Stomach (tissue), 9 donors: ENCODE measurements around the gene TESPA1. TPM values are rescaled to one million over a fixed set of nuclear protein-coding genes. Genes with fewer than 3 reads are reported as not detected.

ENCODE experiments used
- DNase-seq, 2 donors: peaks; one replicate each; pipeline versions ENCODE4 v3.0.0 to v3.0.0-alpha.2; 2013 to 2019
- H3K27ac ChIP-seq, 5 donors: fragments of 200-600 bp in 4 of 5; sonication (generic) in 4 of 5; one replicate each; pipeline ENCODE4 v1.5.1; 2013 to 2019; ENCODE audit warnings: mild to moderate bottlenecking in 1 of 5, moderate library complexity in 1 of 5
- H3K27me3 ChIP-seq, 3 donors: fragments of 200-600 bp; sonication (generic); one replicate each; pipeline ENCODE4 v1.5.1; 2017 to 2019; ENCODE audit warnings: mixed run types in 1 of 3
- H3K36me3 ChIP-seq, 4 donors: fragments of 200-600 bp; sonication (generic); 1 replicate in 3 of 4; 2 replicates in 1 of 4; pipeline ENCODE4 v1.5.1; 2016 to 2019
- H3K4me1 ChIP-seq, 4 donors: fragments of 200-600 bp; sonication (generic); one replicate each; pipeline ENCODE4 v1.5.1; 2016 to 2019
- H3K4me3 ChIP-seq, 4 donors: fragments of 200-600 bp; sonication (generic) in 3 of 4; one replicate each; pipeline ENCODE4 v1.5.1; 2016 to 2019; ENCODE audit warnings: mild to moderate bottlenecking in 1 of 4
- H3K9me3 ChIP-seq, 4 donors: fragments of 200-600 bp; sonication (generic); one replicate each; pipeline ENCODE4 v1.5.1; 2016 to 2019
- EP300 ChIP-seq: sonication (generic); formaldehyde crosslinking; IDR thresholded peaks from one replicate; pipeline ENCODE4 v1.6.1; 2017; ENCODE audit warnings: antibody characterized with exemption
- POLR2A ChIP-seq, 4 donors: fragments of 450-650 bp; IDR thresholded peaks; one replicate each; pipeline ENCODE4 v1.6.1; 2016; ENCODE audit warnings: antibody characterized with exemption in 4 of 4, control low read depth in 2 of 4, mild to moderate bottlenecking in 1 of 4, moderate library complexity in 1 of 4
- POLR2AphosphoS5 ChIP-seq, 3 donors: sonication (generic); formaldehyde crosslinking; IDR thresholded peaks; one replicate each; pipeline ENCODE4 v1.6.1; 2016; ENCODE audit warnings: antibody characterized with exemption in 3 of 3
- WGBS, 5 donors: extraction: QIAGEN DNeasy Blood & Tissue Kit in 3 of 5; methylation state at CpG; one replicate each; pipeline versions ENCODE4 v1.1.5 to v1.1.7; 2013 to 2018; 5-methylcytosine and 5-hydroxymethylcytosine counted together
- intact Hi-C: fragments of 100-400 bp; cut with DNase I; formaldehyde crosslinking; loops from one replicate; pipeline ENCODE4 v1.15.1; 2023; ENCODE audit warnings: low total_unique reads
- polyA plus RNA-seq, 3 donors: library from polyadenylated mRNA; stranded (reverse); fragments of 200-250 nt; gene quantifications; one replicate each; pipeline ENCODE4 v1.2.3, GENCODE V29; 2013
- total RNA-seq, 5 donors: library from RNA; depleted of rRNA; stranded (reverse); fragments of >200 nt; gene quantifications; one replicate each; pipeline versions ENCODE4 v1.1.0 to v1.2.3, GENCODE V29; 2014 to 2016
- TF ChIP-seq, protein P1 (sequence below), 7 experiments: fragments of 450-650 bp in 4 of 7; fragments of 200-600 bp in 3 of 7; sonication (generic) in 3 of 7; IDR thresholded peaks; one replicate each; pipeline ENCODE4 v1.5.1; 2016 to 2019; ENCODE audit warnings: antibody characterized with exemption in 7 of 7, control low read depth in 2 of 7, mild to moderate bottlenecking in 1 of 7
- donor health status: healthy with polysubstance abuse.
- donor health status: Bipolar disorder and iron deficiency.
- donor health status: healthy.

Gene TESPA1
- total and polyA plus RNA-seq, 8 donors = 0.81 to 2.6 (median 1.2) TPM; not detected in 4

DNA sequence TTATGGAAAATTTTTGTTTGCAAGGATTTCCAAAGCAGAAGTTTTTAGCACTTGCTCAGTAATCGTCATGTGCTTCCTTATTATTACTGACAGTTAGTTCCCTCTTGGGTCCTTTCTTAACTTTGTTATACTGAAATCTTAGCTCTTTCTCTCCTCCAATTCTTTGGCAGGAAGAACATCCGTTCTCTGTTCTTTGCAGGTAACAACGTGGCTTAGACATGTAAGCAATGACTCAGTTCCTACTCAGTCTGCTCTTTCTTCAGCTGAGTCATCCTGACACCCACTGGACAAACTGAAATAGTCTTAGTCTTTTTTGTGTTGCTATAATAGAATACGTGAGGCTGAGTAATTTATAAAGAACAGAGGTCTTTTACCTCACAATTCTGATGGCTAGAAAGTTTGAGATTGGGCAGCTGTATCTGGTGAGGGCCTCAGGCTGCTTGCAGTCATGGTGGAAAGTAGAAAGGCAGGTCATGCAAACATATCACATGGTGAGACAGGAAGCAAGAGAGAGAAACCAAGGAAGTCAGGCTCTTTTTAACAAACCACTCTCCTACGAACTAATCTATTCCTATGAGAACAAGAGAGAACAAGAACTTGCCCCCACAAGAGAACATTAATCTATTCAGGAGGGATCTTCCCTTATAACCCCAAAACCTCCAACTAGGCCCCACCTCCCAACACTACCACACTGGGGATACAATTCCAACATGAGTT lies 49.2 kb downstream of the TESPA1 start:
- H3K4me1 ChIP-seq = peaks cover 10 to 31% (median 13%) of the 10 kb centered on the region in 4 donors
- peak in 1 of 2 donors; percentile 56 for DNase-seq
- H3K27me3 ChIP-seq = no peaks in the 10 kb centered on the region
- no peaks in the 10 kb centered on the region for H3K36me3 ChIP-seq
- intact Hi-C loops = no loop called here
- TF ChIP-seq, protein P1, sequence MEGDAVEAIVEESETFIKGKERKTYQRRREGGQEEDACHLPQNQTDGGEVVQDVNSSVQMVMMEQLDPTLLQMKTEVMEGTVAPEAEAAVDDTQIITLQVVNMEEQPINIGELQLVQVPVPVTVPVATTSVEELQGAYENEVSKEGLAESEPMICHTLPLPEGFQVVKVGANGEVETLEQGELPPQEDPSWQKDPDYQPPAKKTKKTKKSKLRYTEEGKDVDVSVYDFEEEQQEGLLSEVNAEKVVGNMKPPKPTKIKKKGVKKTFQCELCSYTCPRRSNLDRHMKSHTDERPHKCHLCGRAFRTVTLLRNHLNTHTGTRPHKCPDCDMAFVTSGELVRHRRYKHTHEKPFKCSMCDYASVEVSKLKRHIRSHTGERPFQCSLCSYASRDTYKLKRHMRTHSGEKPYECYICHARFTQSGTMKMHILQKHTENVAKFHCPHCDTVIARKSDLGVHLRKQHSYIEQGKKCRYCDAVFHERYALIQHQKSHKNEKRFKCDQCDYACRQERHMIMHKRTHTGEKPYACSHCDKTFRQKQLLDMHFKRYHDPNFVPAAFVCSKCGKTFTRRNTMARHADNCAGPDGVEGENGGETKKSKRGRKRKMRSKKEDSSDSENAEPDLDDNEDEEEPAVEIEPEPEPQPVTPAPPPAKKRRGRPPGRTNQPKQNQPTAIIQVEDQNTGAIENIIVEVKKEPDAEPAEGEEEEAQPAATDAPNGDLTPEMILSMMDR (IDR thresholded peaks at IDR 0.05) = no peak
- TF ChIP-seq POLR2AphosphoS5 (IDR thresholded peaks at IDR 0.05) (peak in 1 of 3 donors; percentile 51), EP300 (no peak), POLR2A (IDR thresholded peaks at IDR 0.05) (no peak)
- peaks cover under 1 to 9% (median 4%) of the 10 kb centered on the region in 4 donors for H3K9me3 ChIP-seq
- H3K4me3 ChIP-seq = no peak overlapping the region
- WGBS, 5 donors = 36 to 53% (median 45%) methylated on average over 5 of the region's 5 CpGs
- peak overlapping the region in 3 of 5 donors; percentile 22 to 71 (median 51) for H3K27ac ChIP-seq

DNA sequence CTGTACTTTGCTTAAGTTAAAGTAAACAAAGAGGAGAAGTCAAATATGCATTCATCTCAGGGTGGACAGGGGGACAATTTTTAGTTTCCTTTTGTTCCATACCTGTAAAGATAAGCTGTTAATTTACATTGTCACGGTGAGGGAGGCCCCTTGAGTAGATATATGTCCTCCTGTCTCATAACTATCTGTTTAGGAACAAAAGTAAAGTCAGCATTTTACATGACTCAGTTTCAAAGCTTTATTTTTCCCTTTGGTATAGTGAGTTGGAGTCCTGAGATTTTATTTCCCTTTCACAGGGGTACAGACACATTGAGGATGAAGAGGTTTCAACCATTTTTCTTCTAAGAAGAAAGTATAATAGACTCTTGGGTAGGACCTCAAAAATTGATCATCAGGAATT lies 50.1 kb downstream of the TESPA1 start:
- DNase-seq = no peak
- TF ChIP-seq EP300 (no peak), POLR2A (IDR thresholded peaks at IDR 0.05) (no peak), POLR2AphosphoS5 (IDR thresholded peaks at IDR 0.05) (no peak)
- TF ChIP-seq, protein P1 (IDR thresholded peaks at IDR 0.05) = no peak
- H3K36me3 ChIP-seq = no peaks in the 10 kb centered on the region
- intact Hi-C loops = no loop called here
- WGBS, 5 donors = 13 to 38% (median 26%) methylated on average over 1 of the region's 1 CpG
- H3K27ac ChIP-seq = peak overlapping the region in 2 of 5 donors; percentile 51 to 71
- peaks cover 10 to 31% (median 13%) of the 10 kb centered on the region in 4 donors for H3K4me1 ChIP-seq
- H3K4me3 ChIP-seq = no peak overlapping the region
- H3K27me3 ChIP-seq = no peaks in the 10 kb centered on the region
- H3K9me3 ChIP-seq = peaks cover 5 to 19% (median 13%) of the 10 kb centered on the region in 4 donors

DNA sequence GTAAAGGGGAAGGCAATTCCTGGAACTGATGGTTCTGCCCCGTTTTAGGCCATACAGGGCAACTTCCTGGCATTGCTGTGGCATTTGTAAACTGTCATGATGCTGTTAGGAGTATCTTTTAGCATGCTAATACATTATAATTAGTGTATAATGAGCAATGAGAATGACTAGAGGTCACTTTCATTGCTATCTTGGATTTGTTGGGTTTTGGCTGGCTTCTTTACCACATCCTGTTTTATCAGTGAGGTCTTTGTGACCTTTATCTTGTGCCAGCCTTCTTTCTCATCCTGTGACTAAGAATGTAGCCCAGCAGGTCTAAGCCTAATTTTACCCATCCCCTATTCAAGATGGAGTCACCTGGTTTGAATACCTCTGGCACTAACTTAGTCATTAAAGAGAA lies 51.2 kb downstream of the TESPA1 start:
- no peak overlapping the region for H3K27ac ChIP-seq
- DNase-seq = no peak
- no peaks in the 10 kb centered on the region for H3K27me3 ChIP-seq
- TF ChIP-seq, protein P1 (IDR thresholded peaks at IDR 0.05) = no peak
- TF ChIP-seq POLR2AphosphoS5 (IDR thresholded peaks at IDR 0.05) = no peak
- no peak for TF ChIP-seq POLR2A (IDR thresholded peaks at IDR 0.05)
- H3K36me3 ChIP-seq = no peaks in the 10 kb centered on the region
- intact Hi-C loops = no loop called here
- peaks cover 5 to 23% (median 15%) of the 10 kb centered on the region in 4 donors for H3K9me3 ChIP-seq
- 35 to 72% (median 53%) methylated on average over 1 of the region's 1 CpG for WGBS, 5 donors
- H3K4me1 ChIP-seq = peaks cover 10 to 31% (median 13%) of the 10 kb centered on the region in 4 donors
- no peak overlapping the region for H3K4me3 ChIP-seq

DNA sequence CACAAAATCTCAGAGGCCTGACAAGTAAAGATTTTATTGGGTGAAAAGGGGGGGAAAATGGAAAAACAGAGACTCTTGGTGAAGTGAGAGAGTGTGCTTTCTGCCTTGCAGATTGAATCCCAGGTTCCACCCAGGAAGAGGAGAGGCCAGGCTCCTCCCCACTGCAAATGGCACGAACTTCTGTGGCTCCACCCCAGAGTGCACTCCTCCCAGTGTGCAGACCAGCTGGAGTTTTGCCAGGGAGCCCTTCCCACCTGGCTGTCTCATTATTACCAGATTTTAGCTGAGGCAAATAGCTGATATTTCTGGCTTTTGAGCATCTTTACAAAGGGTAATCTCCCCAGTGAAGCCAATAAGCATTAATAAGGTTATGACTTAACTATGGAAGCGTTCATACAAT lies 51.9 kb downstream of the TESPA1 start:
- DNase-seq = no peak
- Histone ChIP-seq H3K27me3 (no peaks in the 10 kb centered on the region), H3K36me3 (no peaks in the 10 kb centered on the region), H3K4me1 (peaks cover 10 to 31% (median 13%) of the 10 kb centered on the region in 4 donors), H3K27ac (no peak overlapping the region), H3K9me3 (peaks cover 5 to 23% (median 15%) of the 10 kb centered on the region in 4 donors), H3K4me3 (no peak overlapping the region)
- 48 to 57% (median 53%) methylated on average over 2 of the region's 2 CpGs for WGBS, 5 donors
- TF ChIP-seq POLR2AphosphoS5 (IDR thresholded peaks at IDR 0.05) = no peak
- no peak for TF ChIP-seq POLR2A (IDR thresholded peaks at IDR 0.05)
- no peak for TF ChIP-seq EP300
- intact Hi-C loops = no loop called here

- Histone ChIP-seq H3K9me3 (peaks cover 5 to 23% (median 15%) of the 10 kb centered on the region in 4 donors), H3K27ac (no peak overlapping the region), H3K27me3 (no peaks in the 10 kb centered on the region), H3K4me3 (no peak overlapping the region), H3K4me1 (peaks cover 10 to 31% (median 13%) of the 10 kb centered on the region in 4 donors), H3K36me3 (no peaks in the 10 kb centered on the region)
- intact Hi-C loops = no loop called here
- TF ChIP-seq EP300 (no peak), POLR2A (IDR thresholded peaks at IDR 0.05) (no peak), POLR2AphosphoS5 (IDR thresholded peaks at IDR 0.05) (no peak)
- TF ChIP-seq, protein P1 (IDR thresholded peaks at IDR 0.05) = no peak
- WGBS, 5 donors = 84 to 95% (median 92%) methylated on average over 4 of the region's 4 CpGs
- no peak for DNase-seq
Measured at GRCh38 chr12:54932038-54932437, 52.5 kb downstream of the TESPA1 start.
